SK-N-MC (cell line): Measurements from ENCODE around the gene FGFBP1.

Experiments
- EZH2 ChIP-seq: fragments of 200-600 bp; sonication (generic); IDR thresholded peaks from one replicate; pipeline ENCODE4 v1.6.1; 2017; ENCODE audit warnings: antibody characterized with exemption
- FOXP2 ChIP-seq: optimal IDR thresholded peaks from 2 replicates; pipeline ENCODE3; 2011; ENCODE audit warnings: mild to moderate bottlenecking, moderate library complexity; ENCODE audit not compliant: insufficient read depth; ENCODE audit errors: extremely low read length, control extremely low read depth
- POLR2AphosphoS5 ChIP-seq: IDR thresholded peaks from 2 replicates; pipeline ENCODE4 v1.6.1; 2012; ENCODE audit warnings: mild to moderate bottlenecking, low read depth, low read length, borderline replicate concordance

DNA sequence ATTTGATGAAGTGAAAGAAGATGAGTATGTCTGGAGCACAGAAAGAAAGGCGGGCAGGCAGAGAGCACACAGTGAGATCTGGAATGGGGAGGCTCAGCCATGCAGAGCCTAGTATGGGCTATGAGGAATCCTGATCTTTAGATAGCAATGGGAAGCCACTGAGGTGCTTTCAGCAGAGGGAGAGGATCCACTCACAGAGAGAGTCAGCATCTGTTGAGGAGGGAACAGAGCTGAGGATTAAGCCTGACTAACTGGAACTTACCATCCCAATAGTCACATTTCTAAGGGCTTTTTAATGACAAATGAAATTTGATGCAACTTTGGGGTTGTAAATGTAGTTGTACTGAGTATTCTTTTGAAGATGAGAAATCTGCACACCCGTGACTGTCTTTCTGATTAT, 45.1 kb upstream of the FGFBP1 start:
- TF ChIP-seq FOXP2 (no peak), POLR2AphosphoS5 (no peak), EZH2 (no peak)
